SK-N-SH (cell line): ENCODE results near the gene FAM210B. TPM values are rescaled to one million over a fixed set of nuclear protein-coding genes. Genes with fewer than 3 reads are reported as not detected.

ENCODE experiments used
- CTCF ChIA-PET: fragments of 300-600, 350-600 bp; formaldehyde crosslinking; extraction: SDS; loops from one replicate; lab custom pipeline; 2021; lab: Yijun Ruan, JAX
- POLR2A ChIA-PET: fragments of 350-600 bp; sonication (Branson Sonifier 250); formaldehyde crosslinking; extraction: SDS; loops from one replicate; lab custom pipeline; 2020; ENCODE audit warnings: antibody characterized with exemption, inconsistent platforms; lab: Yijun Ruan, JAX
- DNase-seq: peaks from one replicate; pipeline ENCODE4 v3.0.0; 2012
- H2AFZ ChIP-seq: fragments of 200-600 bp; sonication (generic); 2 replicates; pipeline ENCODE4 v1.8.1; 2016; ENCODE audit warnings: antibody characterized with exemption, mild to moderate bottlenecking, low read depth
- H3F3A ChIP-seq: fragments of 200-600 bp; sonication (generic); replicated peaks from 2 replicates; pipeline ENCODE3; 2016; ENCODE audit warnings: antibody characterized with exemption, mild to moderate bottlenecking; ENCODE audit not compliant: insufficient read depth
- H3K27ac ChIP-seq, 2 experiments: fragments of 200-500 bp in 1 of 2; fragments of 200-600 bp in 1 of 2; sonication (Bioruptor generic) in 1 of 2; sonication (generic), shearing (Covaris generic) in 1 of 2; 2 replicates each; pipeline versions ENCODE4 v1.5.1 to v1.6.1; 2014 to 2016; ENCODE audit warnings: low read depth in 2 of 2, inconsistent platforms in 1 of 2, low read length in 1 of 2, mild to moderate bottlenecking in 1 of 2, mixed read lengths in 1 of 2
- H3K27me3 ChIP-seq: fragments of 200-600 bp; sonication (generic), shearing (Covaris generic); 2 replicates; pipeline ENCODE4 v1.6.1; 2016; ENCODE audit warnings: mixed run types; ENCODE audit not compliant: insufficient read depth
- H3K36me3 ChIP-seq, 2 experiments: fragments of 200-500 bp in 1 of 2; fragments of 200-600 bp in 1 of 2; sonication (Bioruptor generic) in 1 of 2; sonication (generic) in 1 of 2; replicated peaks in 1 of 2; 2 replicates each; pipeline versions ENCODE3 to v1.5.1; 2014 to 2016; ENCODE audit warnings: low read length in 1 of 2, mild to moderate bottlenecking in 1 of 2; ENCODE audit not compliant: insufficient read depth in 2 of 2, control insufficient read depth in 1 of 2
- H3K4me1 ChIP-seq, 2 experiments: fragments of 200-500 bp in 1 of 2; fragments of 200-600 bp in 1 of 2; sonication (Bioruptor generic) in 1 of 2; sonication (generic), shearing (Covaris generic) in 1 of 2; 2 replicates each; pipeline versions ENCODE4 v1.5.1 to v1.6.1; 2014 to 2016; ENCODE audit warnings: low read depth in 1 of 2, low read length in 1 of 2, mixed run types in 1 of 2; ENCODE audit not compliant: insufficient read depth in 2 of 2, control insufficient read depth in 1 of 2
- H3K4me2 ChIP-seq: fragments of 200-600 bp; sonication (generic), shearing (Covaris generic); 2 replicates; pipeline ENCODE4 v1.6.1; 2017; ENCODE audit warnings: mixed run types
- H3K4me3 ChIP-seq, 2 experiments: fragments of 200-500 bp in 1 of 2; fragments of 200-600 bp in 1 of 2; sonication (Bioruptor generic) in 1 of 2; sonication (generic), shearing (Covaris generic) in 1 of 2; 2 replicates each; pipeline versions ENCODE4 v1.5.1 to v1.8.1; 2014 to 2016; ENCODE audit warnings: low read depth in 2 of 2, inconsistent platforms in 1 of 2, low read length in 1 of 2, mild to moderate bottlenecking in 1 of 2, mixed read lengths in 1 of 2, moderate library complexity in 1 of 2
- H3K79me2 ChIP-seq: fragments of 200-600 bp; sonication (generic); 2 replicates; pipeline ENCODE4 v1.8.1; 2017; ENCODE audit warnings: mild to moderate bottlenecking; ENCODE audit not compliant: insufficient read depth
- H3K9ac ChIP-seq: fragments of 200-600 bp; sonication (generic); 2 replicates; pipeline ENCODE4 v1.6.1; 2017; ENCODE audit warnings: mixed run types
- H3K9me2 ChIP-seq: fragments of 200-600 bp; sonication (generic); 2 replicates; pipeline ENCODE4 v1.6.1; 2017; ENCODE audit warnings: mixed run types
- H3K9me3 ChIP-seq: fragments of 200-600 bp; sonication (generic); 2 replicates; pipeline ENCODE4 v1.6.1; 2017; ENCODE audit warnings: mixed run types, mild to moderate bottlenecking, moderate library complexity
- H4K20me1 ChIP-seq: fragments of 200-600 bp; sonication (generic); 2 replicates; pipeline ENCODE4 v1.6.1; 2017; ENCODE audit warnings: mild to moderate bottlenecking, mixed run types; ENCODE audit not compliant: insufficient read depth
- CHD2 ChIP-seq: fragments of 150-350 bp; IDR thresholded peaks from 2 replicates; pipeline ENCODE4 v1.6.1; 2018; ENCODE audit warnings: low read length; ENCODE audit not compliant: partially characterized antibody
- ELF1 ChIP-seq: IDR thresholded peaks from 2 replicates; pipeline ENCODE4 v1.4.0; 2012
- EP300 ChIP-seq, 2 experiments: IDR thresholded peaks; 2 replicates each; pipeline versions ENCODE4 v1.4.0 to v1.6.1; 2012; ENCODE audit warnings: borderline replicate concordance in 1 of 2, low read depth in 1 of 2, low read length in 1 of 2
- FOSL2 ChIP-seq: IDR thresholded peaks from 2 replicates; pipeline ENCODE4 v1.4.0; 2012; ENCODE audit warnings: low read depth, mild to moderate bottlenecking, moderate library complexity, borderline replicate concordance
- FOXM1 ChIP-seq: IDR thresholded peaks from 2 replicates; pipeline ENCODE4 v1.4.0; 2012; ENCODE audit warnings: low read depth, mild to moderate bottlenecking
- GATA2 ChIP-seq: sonication (generic); formaldehyde crosslinking; IDR thresholded peaks from 2 replicates; pipeline ENCODE4 v1.5.0; 2020; ENCODE audit warnings: mild to moderate bottlenecking, missing genetic modification reagents
- JUND ChIP-seq: IDR thresholded peaks from 2 replicates; pipeline ENCODE4 v1.4.0; 2012
- MXI1 ChIP-seq: IDR thresholded peaks from 2 replicates; pipeline ENCODE4 v1.6.1; 2012; ENCODE audit warnings: mild to moderate bottlenecking, low read depth, low read length, improper control_type of control experiment
- NFIC ChIP-seq: IDR thresholded peaks from 2 replicates; pipeline ENCODE4 v1.4.0; 2012; ENCODE audit warnings: borderline replicate concordance
- NRF1 ChIP-seq: IDR thresholded peaks from 2 replicates; pipeline ENCODE4 v1.6.1; 2012; ENCODE audit warnings: low read depth, mild to moderate bottlenecking, low read length
- POLR2AphosphoS5 ChIP-seq: IDR thresholded peaks from 2 replicates; pipeline ENCODE4 v1.6.1; 2012; ENCODE audit warnings: low read depth, low read length
- RAD21 ChIP-seq: IDR thresholded peaks from 2 replicates; pipeline ENCODE4 v1.6.1; 2012; ENCODE audit warnings: mild to moderate bottlenecking, low read length
- RFX5 ChIP-seq: IDR thresholded peaks from 2 replicates; pipeline ENCODE4 v1.6.1; 2012; ENCODE audit warnings: mild to moderate bottlenecking, improper control_type of control experiment, low read length
- RXRA ChIP-seq: IDR thresholded peaks from 2 replicates; pipeline ENCODE4 v1.4.0; 2012; ENCODE audit warnings: low read depth, mild to moderate bottlenecking, borderline replicate concordance
- SIN3A ChIP-seq: IDR thresholded peaks from 2 replicates; pipeline ENCODE4 v1.6.1; 2012; ENCODE audit warnings: low read depth, mild to moderate bottlenecking, low read length, moderate library complexity, borderline replicate concordance
- SMC3 ChIP-seq: IDR thresholded peaks from 2 replicates; pipeline ENCODE4 v1.6.1; 2012; ENCODE audit warnings: low read depth, low read length, improper control_type of control experiment
- TEAD4 ChIP-seq: IDR thresholded peaks from 2 replicates; pipeline ENCODE4 v1.4.0; 2012; ENCODE audit warnings: mild to moderate bottlenecking, borderline replicate concordance; ENCODE audit not compliant: insufficient read depth
- USF2 ChIP-seq: fragments of 150-350 bp; IDR thresholded peaks from 2 replicates; pipeline ENCODE4 v1.6.1; 2017; ENCODE audit warnings: antibody characterized with exemption, low read length, low read depth, borderline replicate concordance
- YY1 ChIP-seq: IDR thresholded peaks from 2 replicates; pipeline ENCODE4 v1.4.0; 2012; ENCODE audit warnings: low read depth, mild to moderate bottlenecking
- WGBS: methylation state at CpG from one replicate; pipeline ENCODE4 v1.1.6; 2017; ENCODE audit warnings: low lambda C conversion rate; 5-methylcytosine and 5-hydroxymethylcytosine counted together
- polyA plus RNA-seq, 3 experiments: library from polyadenylated mRNA; depleted of rRNA; stranded (reverse); fragments of >200 nt; gene quantifications; 2 replicates each; pipeline ENCODE4 v1.2.3, GENCODE V29; 2012
- TF ChIP-seq, protein P1 (sequence below): IDR thresholded peaks from 2 replicates; pipeline ENCODE4 v1.4.0; 2012; ENCODE audit warnings: low read depth, borderline replicate concordance
- TF ChIP-seq, protein P2 (sequence below): IDR thresholded peaks from 2 replicates; pipeline ENCODE4 v1.6.1; 2012; ENCODE audit warnings: mild to moderate bottlenecking, low read depth, low read length, moderate library complexity
- TF ChIP-seq, protein P3 (sequence below): IDR thresholded peaks from 2 replicates; pipeline ENCODE4 v1.4.0; 2012; ENCODE audit warnings: low read depth
- TF ChIP-seq, protein P4 (sequence below): IDR thresholded peaks from 2 replicates; pipeline ENCODE4; 2012

The FAM210B gene
- polyA plus RNA-seq, 1 of the 3 experiments (the other 2 are of a cell fraction) = 34.6 TPM

- no peak overlapping the region for H3K9ac ChIP-seq
- ChIA-PET POLR2A (no interaction called here), CTCF (interaction anchor here (0.8 kb wide), 1 partner anchor 17 kb away, joined by 4 read pairs; no protein-coding TSS in a partner anchor)
- DNase-seq = no peak
- H3K4me1 ChIP-seq = peaks cover 0 to 14% of the 10 kb centered on the region in 2 experiments; a peak in 2 of 4 replicates
- H3K27ac ChIP-seq = no peak overlapping the region
- H3K4me3 ChIP-seq = no peak overlapping the region
- H2AFZ ChIP-seq = no peak overlapping the region
- WGBS = 83% methylated on average over 5 of the region's 8 CpGs
- no peaks in the 10 kb centered on the region for H3K9me2 ChIP-seq
- peaks cover 46% of the 10 kb centered on the region for H3K79me2 ChIP-seq
- H3F3A ChIP-seq = peaks cover 1% of the 10 kb centered on the region
- peak overlapping the region; percentile 96 for H3K4me2 ChIP-seq
- H3K9me3 ChIP-seq = no peaks in the 10 kb centered on the region
- no peaks in the 10 kb centered on the region for H4K20me1 ChIP-seq
- H3K36me3 ChIP-seq = peaks cover 3 to 8% of the 10 kb centered on the region in 2 experiments
- H3K27me3 ChIP-seq = no peaks in the 10 kb centered on the region
- TF ChIP-seq ELF1 (no peak), NFIC (no peak), SIN3A (no peak), GATA2 (CRISPR knock-in tag) (no peak), FOXM1 (no peak), NRF1 (no peak), JUND (no peak), YY1 (no peak)
- TF ChIP-seq, protein P1, sequence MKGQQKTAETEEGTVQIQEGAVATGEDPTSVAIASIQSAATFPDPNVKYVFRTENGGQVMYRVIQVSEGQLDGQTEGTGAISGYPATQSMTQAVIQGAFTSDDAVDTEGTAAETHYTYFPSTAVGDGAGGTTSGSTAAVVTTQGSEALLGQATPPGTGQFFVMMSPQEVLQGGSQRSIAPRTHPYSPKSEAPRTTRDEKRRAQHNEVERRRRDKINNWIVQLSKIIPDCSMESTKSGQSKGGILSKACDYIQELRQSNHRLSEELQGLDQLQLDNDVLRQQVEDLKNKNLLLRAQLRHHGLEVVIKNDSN = no peak
These were observed 2.1 kb downstream of the FAM210B start for GRCh38 chr20:56360908-56361205.

- Histone ChIP-seq H3K4me1 (peaks cover 0 to 14% of the 10 kb centered on the region in 2 experiments; a peak in 2 of 4 replicates), H3K79me2 (peaks cover 46% of the 10 kb centered on the region)
- CTCF ChIA-PET = no interaction called here
These were observed 3.1 kb downstream of the FAM210B start for GRCh38 chr20:56361900-56362299.

More at GRCh38 chr20:56361900-56362299, 3.1 kb downstream of the FAM210B start:
- H3K9me2 ChIP-seq = no peaks in the 10 kb centered on the region
- POLR2A ChIA-PET = no interaction called here
- no peaks in the 10 kb centered on the region for H4K20me1 ChIP-seq
- H3K4me3 ChIP-seq = no peak overlapping the region
- H3K36me3 ChIP-seq = peaks cover 13 to 18% of the 10 kb centered on the region in 2 experiments
- 92% methylated on average over 8 of the region's 8 CpGs for WGBS
- peaks cover 5% of the 10 kb centered on the region for H3F3A ChIP-seq
- no peak for DNase-seq
- no peak for TF ChIP-seq RFX5
- no peak for TF ChIP-seq POLR2AphosphoS5
- TF ChIP-seq RAD21 = no peak
- no peak for TF ChIP-seq RXRA
- no peak for TF ChIP-seq MXI1
- TF ChIP-seq, protein P2, sequence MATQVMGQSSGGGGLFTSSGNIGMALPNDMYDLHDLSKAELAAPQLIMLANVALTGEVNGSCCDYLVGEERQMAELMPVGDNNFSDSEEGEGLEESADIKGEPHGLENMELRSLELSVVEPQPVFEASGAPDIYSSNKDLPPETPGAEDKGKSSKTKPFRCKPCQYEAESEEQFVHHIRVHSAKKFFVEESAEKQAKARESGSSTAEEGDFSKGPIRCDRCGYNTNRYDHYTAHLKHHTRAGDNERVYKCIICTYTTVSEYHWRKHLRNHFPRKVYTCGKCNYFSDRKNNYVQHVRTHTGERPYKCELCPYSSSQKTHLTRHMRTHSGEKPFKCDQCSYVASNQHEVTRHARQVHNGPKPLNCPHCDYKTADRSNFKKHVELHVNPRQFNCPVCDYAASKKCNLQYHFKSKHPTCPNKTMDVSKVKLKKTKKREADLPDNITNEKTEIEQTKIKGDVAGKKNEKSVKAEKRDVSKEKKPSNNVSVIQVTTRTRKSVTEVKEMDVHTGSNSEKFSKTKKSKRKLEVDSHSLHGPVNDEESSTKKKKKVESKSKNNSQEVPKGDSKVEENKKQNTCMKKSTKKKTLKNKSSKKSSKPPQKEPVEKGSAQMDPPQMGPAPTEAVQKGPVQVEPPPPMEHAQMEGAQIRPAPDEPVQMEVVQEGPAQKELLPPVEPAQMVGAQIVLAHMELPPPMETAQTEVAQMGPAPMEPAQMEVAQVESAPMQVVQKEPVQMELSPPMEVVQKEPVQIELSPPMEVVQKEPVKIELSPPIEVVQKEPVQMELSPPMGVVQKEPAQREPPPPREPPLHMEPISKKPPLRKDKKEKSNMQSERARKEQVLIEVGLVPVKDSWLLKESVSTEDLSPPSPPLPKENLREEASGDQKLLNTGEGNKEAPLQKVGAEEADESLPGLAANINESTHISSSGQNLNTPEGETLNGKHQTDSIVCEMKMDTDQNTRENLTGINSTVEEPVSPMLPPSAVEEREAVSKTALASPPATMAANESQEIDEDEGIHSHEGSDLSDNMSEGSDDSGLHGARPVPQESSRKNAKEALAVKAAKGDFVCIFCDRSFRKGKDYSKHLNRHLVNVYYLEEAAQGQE = no peak
- no peak for TF ChIP-seq FOXM1
- TF ChIP-seq EP300 (IDR thresholded peaks at IDR 0.05; ENCODE audit: borderline replicate concordance in 1 of 2, low read depth in 1 of 2, low read length in 1 of 2) = no peak
- no peak for TF ChIP-seq CHD2
- TF ChIP-seq, protein P3, sequence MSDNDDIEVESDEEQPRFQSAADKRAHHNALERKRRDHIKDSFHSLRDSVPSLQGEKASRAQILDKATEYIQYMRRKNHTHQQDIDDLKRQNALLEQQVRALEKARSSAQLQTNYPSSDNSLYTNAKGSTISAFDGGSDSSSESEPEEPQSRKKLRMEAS = no peak
- no peak for TF ChIP-seq JUND
- TF ChIP-seq, protein P4, sequence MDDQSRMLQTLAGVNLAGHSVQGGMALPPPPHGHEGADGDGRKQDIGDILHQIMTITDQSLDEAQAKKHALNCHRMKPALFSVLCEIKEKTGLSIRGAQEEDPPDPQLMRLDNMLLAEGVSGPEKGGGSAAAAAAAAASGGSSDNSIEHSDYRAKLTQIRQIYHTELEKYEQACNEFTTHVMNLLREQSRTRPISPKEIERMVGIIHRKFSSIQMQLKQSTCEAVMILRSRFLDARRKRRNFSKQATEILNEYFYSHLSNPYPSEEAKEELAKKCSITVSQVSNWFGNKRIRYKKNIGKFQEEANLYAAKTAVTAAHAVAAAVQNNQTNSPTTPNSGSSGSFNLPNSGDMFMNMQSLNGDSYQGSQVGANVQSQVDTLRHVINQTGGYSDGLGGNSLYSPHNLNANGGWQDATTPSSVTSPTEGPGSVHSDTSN = no peak
- TF ChIP-seq USF2 = no peak
- TF ChIP-seq SMC3 = no peak
- TF ChIP-seq ELF1 = no peak
- no peak for TF ChIP-seq FOSL2
- TF ChIP-seq TEAD4 = no peak
- H3K9ac ChIP-seq = no peak overlapping the region
- no peaks in the 10 kb centered on the region for H3K27me3 ChIP-seq
- H2AFZ ChIP-seq = no peak overlapping the region
- no peak overlapping the region for H3K27ac ChIP-seq
- no peaks in the 10 kb centered on the region for H3K9me3 ChIP-seq
- H3K4me2 ChIP-seq = no peak overlapping the region
